Motor neuron (in vitro differentiated cells): Measurements from ENCODE around the gene UBAC1. TPM values are rescaled to one million over a fixed set of nuclear protein-coding genes. Genes with fewer than 3 reads are reported as not detected.

ENCODE experiments used
- ATAC-seq, 8 experiments: fragments of 200-7000 bp; cut with Tn5 transposase; replicated peaks in 6 of 8; 2 replicates each; pipeline ENCODE4 v1.8.0; 2021; ENCODE audit warnings: mild to moderate bottlenecking in 8 of 8, moderate library complexity in 8 of 8
- H3K27ac ChIP-seq, 2 donors: fragments of 250-450 bp; sonication (Bioruptor Pico); 2 replicates each; pipeline ENCODE4 v1.9.0; 2021; ENCODE audit warnings: antibody characterized with exemption in 2 of 2, mild to moderate bottlenecking in 2 of 2, moderate library complexity in 1 of 2
- H3K4me1 ChIP-seq, 2 donors: fragments of 250-450 bp; sonication (Bioruptor Pico); replicated peaks in 1 of 2; 2 replicates each; pipeline ENCODE4 v1.6.1; 2021; ENCODE audit warnings: antibody characterized with exemption in 2 of 2, mild to moderate bottlenecking in 2 of 2, moderate library complexity in 1 of 2
- H3K4me3 ChIP-seq, 5 donors: fragments of 250-450 bp; sonication (Bioruptor Pico); 2 replicates each; pipeline ENCODE4 v1.9.0; 2021; ENCODE audit warnings: antibody characterized with exemption in 5 of 5, mild to moderate bottlenecking in 5 of 5, moderate library complexity in 4 of 5
- WGBS, 10 experiments: fragments of 450-650 bp; shearing (Covaris generic); methylation state at CpG; one replicate each; pipeline ENCODE4 v1.0.0; 2022; 5-methylcytosine and 5-hydroxymethylcytosine counted together
- in situ Hi-C, 9 experiments: fragments of 400-800 bp; cut with MboI; loops; one replicate each; pipeline ENCODE4 v1.15.0; 2021; ENCODE audit warnings: low sequenced_read_pairs in 9 of 9, low pct_unique_long_range_greater_than_20kb in 2 of 9; ENCODE audit not compliant: unreplicated experiment in 9 of 9
- total RNA-seq, 8 experiments: library from RNA; unstranded; fragments of 300-600 nt; gene quantifications; 2 replicates each; pipeline versions ENCODE4 v1.2.3 to v1.2.4, GENCODE V29; 2022

Gene UBAC1
- total RNA-seq, 8 experiments from 2014 or later = 23.2 to 41.9 (median 29.5) TPM

DNA sequence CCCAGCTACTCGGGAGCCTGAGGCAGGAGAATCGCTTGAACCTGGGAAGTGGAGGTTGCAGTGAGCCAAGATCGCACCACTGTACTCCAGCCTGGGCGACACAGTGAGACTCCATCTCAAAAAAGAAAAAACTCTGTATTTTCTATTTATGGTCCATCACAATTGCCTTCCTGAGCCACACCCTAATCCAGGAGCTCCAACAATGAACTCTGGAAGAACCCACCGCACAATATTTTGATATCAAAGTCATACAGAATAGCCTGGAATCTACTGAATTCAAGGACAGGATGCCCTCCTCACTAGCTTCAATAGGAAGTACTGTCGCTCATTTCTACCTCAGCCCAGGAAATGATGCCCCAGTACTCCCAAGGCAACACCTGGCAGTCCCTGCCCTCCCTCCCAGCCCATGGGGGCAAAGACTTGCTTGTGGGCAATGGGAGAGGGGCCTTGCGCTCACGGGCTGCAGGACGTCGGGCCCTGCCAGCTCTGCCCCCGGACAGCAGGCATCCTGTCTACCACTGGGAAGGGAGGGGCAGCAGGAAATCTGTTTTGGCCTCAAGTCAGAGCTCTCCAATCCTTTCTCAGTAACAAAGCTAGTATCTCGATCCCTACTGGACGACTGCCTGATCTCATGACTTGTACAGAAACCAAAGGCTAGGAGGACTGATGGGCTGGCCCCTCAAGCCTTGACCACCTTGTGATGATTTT, 19.7 kb downstream of the UBAC1 start:
- ATAC-seq = no peak
- 67 to 100% (median 91%) methylated on average over 1 to 7 of the region's 13 CpGs; no CpG with 5 or more reads in 4 of the 10 experiments for WGBS, 10 experiments
- in situ Hi-C loops = loop anchor here in 1 of 9 experiments (25.0 kb wide), 1 partner anchor 329 kb away; a partner anchor contains a TSS

DNA sequence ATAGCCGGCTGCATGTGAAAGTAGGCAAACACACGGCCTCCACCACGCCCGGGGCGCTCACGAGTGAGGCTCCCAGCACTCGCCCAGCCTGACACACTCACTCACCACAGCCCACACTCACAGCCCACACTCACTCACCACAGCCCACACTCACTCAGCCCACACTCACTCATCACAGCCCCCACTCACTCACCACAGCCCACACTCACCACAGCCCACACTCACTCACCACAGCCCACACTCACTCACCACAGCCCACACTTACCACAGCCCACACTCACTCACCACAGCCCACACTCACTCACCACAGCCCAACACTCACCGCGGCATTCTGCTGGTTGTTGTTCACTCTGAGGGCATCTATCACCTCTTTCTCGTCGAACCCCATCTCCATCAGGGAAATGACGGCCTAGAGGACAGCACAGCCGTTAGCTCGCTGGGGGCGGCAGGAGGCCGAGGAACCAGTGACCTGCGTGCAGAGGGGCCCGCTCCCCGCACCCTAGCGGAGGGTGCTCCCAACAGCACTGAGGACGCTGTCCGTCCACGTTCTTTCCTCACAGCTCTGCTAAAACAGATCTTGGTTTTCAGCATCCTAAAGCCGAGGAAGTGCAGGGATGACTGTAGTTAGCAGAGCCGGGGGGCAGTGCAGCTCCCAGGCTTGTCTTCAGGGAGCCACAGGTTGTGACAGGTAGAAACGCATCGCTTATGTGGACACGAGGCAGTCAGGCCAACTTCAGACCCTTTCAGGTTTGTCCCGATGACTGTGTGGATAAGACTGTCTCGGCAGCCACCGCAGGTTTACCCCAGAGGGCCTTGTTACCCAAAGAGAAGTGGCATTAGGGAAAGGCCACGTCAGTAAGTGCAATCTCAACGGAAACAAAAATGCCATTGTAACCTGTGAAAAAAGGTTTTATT, 21.6 kb downstream of the UBAC1 start:
- Histone ChIP-seq H3K4me1 (no peaks in the 10 kb centered on the region), H3K4me3 (no peak overlapping the region), H3K27ac (no peak overlapping the region)
- no peak for ATAC-seq
- 80 to 100% (median 97%) methylated on average over 1 to 24 of the region's 33 CpGs; no CpG with 5 or more reads in 2 of the 10 experiments for WGBS, 10 experiments
- in situ Hi-C loops = loop anchor here in 1 of 9 experiments (25.0 kb wide), 1 partner anchor 327 kb away; a partner anchor contains a TSS

More for the DNA sequence above, 19.7 kb downstream of the UBAC1 start:
- H3K4me3 ChIP-seq = no peak overlapping the region
- no peaks in the 10 kb centered on the region for H3K4me1 ChIP-seq
- no peak overlapping the region for H3K27ac ChIP-seq

GRCh38 chr9:135937521-135938489, 23.4 kb downstream of the UBAC1 start:
- in situ Hi-C loops = loop anchor here in 1 of 9 experiments (25.0 kb wide), 1 partner anchor 326 kb away; a partner anchor contains a TSS
- H3K4me1 ChIP-seq = no peaks in the 10 kb centered on the region
- H3K27ac ChIP-seq = no peak overlapping the region
- H3K4me3 ChIP-seq = no peak overlapping the region
- 87 to 100% (median 97%) methylated on average over 3 to 18 of the region's 44 CpGs; no CpG with 5 or more reads in 3 of the 10 experiments for WGBS, 10 experiments
- ATAC-seq = no peak

DNA sequence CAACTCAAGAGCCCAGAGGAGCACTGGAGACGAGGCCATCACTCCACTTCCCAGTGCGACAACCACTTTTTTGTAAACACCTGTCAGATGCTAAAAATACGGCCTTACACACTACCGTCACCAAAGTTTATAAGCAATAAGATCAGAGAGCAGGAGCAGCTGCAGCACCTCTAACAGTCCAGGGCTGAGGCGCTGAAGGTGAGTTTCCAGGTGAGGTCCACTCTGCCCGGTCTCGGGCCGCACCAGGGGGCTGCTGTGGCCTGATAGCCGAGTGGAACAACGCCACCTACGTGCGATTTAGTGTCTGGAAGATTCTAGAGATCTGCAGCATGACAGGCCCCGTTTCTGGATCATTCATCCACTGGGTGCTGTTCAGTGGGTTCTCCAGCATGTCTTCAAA, 28.1 kb downstream of the UBAC1 start:
- in situ Hi-C loops = loop anchor here in 1 of 9 experiments (25.0 kb wide), 1 partner anchor 321 kb away; a partner anchor contains a TSS
- 33 to 100% (median 100%) methylated on average over 1 to 7 of the region's 13 CpGs; no CpG with 5 or more reads in 3 of the 10 experiments for WGBS, 10 experiments
- Histone ChIP-seq H3K4me3 (no peak overlapping the region), H3K4me1 (no peaks in the 10 kb centered on the region), H3K27ac (no peak overlapping the region)
- no peak for ATAC-seq

GRCh38 chr9:135932656-135933055, 28.5 kb downstream of the UBAC1 start:
- in situ Hi-C loops = loop anchor here in 1 of 9 experiments (25.0 kb wide), 1 partner anchor 320 kb away; a partner anchor contains a TSS
- Histone ChIP-seq H3K27ac (no peak overlapping the region), H3K4me3 (no peak overlapping the region), H3K4me1 (no peaks in the 10 kb centered on the region)
- 90 to 100% (median 96%) methylated on average over 2 to 15 of the region's 18 CpGs; no CpG with 5 or more reads in 4 of the 10 experiments for WGBS, 10 experiments
- no peak for ATAC-seq

GRCh38 chr9:135931349-135931820, 29.8 kb downstream of the UBAC1 start:
- WGBS, 10 experiments = 86 to 100% (median 90%) methylated on average over 4 to 11 of the region's 31 CpGs; no CpG with 5 or more reads in 6 of the 10 experiments
- no peaks in the 10 kb centered on the region for H3K4me1 ChIP-seq
- in situ Hi-C loops = loop anchor here in 1 of 9 experiments (25.0 kb wide), 1 partner anchor 319 kb away; a partner anchor contains a TSS
- H3K4me3 ChIP-seq = no peak overlapping the region
- ATAC-seq = no peak
- H3K27ac ChIP-seq = no peak overlapping the region

DNA sequence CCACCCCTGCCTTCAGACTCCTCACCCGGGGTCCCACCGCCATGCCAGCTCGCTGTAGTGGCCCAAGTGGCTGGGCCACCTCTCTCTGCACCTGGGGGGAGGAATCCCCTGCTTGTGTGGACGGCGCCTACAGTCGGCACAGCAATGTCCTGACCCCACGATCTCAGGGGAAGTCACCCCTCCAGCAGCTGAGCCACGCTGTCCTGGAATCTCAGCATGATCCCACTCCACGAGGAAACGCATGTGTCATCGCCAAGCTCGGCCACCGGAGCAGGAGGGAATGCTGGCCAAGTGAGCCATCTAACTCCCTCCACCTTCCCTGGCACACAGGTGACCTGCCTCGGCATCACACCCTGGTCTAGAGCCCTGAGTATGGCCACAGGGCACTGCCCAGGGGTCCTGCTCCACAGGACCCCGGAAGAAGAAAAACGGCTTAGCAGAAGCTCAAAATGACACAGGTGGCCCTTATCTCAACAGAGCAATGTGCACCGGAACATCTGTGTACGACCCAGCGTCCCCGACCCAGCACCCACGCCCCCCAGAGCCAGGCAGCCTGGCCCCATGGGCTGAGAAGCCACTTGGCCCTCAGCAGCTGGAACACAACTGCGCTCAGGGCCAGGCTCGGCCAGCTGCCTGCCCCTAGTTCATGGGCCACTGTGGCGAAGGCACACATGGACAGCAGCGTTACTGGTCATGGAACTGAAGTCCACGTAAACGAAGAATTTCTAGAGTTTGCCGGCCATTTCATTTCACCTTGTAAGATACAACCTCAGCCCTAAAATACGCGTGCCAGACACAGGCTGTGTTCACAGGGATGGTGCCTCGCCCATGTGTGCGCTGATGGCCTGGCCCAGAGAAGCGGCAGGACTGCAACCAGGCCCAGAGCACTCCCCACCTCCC, 30.5 kb downstream of the UBAC1 start:
- in situ Hi-C loops = loop anchor here in 1 of 9 experiments (25.0 kb wide), 1 partner anchor 318 kb away; a partner anchor contains a TSS
- ATAC-seq = no peak
- H3K4me1 ChIP-seq = no peaks in the 10 kb centered on the region
- H3K4me3 ChIP-seq = no peak overlapping the region
- H3K27ac ChIP-seq = no peak overlapping the region
- WGBS, 10 experiments = 80 to 100% (median 93%) methylated on average over 1 to 15 of the region's 33 CpGs; no CpG with 5 or more reads in 5 of the 10 experiments

DNA sequence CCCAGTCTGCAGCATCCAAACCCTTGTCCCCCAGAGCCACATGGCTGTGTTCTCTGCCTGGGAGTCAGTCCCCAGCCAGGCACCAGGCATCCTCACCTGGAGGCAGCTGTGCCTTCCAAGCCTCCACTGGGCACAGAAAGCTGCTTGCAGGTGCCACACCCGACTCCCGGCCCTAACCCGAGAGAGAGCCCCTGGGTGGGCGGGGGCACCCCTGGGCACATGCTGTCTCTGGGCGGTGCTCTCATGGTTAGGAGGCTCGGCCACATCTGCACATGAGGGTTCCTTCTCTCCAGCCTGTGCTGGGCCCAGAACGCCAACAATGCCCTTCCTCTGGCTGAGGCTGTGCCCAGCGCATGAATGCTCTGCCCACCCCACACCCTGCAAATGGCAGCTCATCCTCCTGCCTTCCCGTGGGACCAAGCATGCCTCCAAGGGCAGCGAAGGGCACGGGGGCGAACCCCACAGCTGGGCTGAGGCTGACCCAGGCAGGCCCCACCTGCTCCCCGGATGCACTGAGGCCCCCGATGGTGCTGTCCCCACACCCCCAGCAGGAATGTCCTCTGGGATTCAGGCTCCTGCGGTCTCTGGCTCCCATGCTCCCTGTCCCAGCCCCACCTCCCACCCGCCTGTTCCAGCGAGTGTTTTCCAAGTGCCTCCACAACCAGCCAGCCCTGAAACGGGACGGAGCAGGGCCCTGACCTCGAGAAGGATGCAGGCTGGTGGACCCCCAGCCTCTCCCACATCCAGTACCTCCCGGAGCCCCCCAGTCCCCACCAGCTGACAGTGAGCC, 31.3 kb downstream of the UBAC1 start:
- ATAC-seq = peak in 1 of 8 experiments; percentile 33
- no peak overlapping the region for H3K27ac ChIP-seq
- H3K4me3 ChIP-seq = no peak overlapping the region
- WGBS, 10 experiments = 85% methylated on average over 4 of the region's 21 CpGs; no CpG with 5 or more reads in 9 of the 10 experiments
- no peaks in the 10 kb centered on the region for H3K4me1 ChIP-seq
- in situ Hi-C loops = loop anchor here in 1 of 9 experiments (25.0 kb wide), 1 partner anchor 318 kb away; a partner anchor contains a TSS

GRCh38 chr9:135928731-135929655, 32.2 kb downstream of the UBAC1 start:
- WGBS, 10 experiments = 94 to 100% (median 100%) methylated on average over 2 to 6 of the region's 27 CpGs; no CpG with 5 or more reads in 7 of the 10 experiments
- Histone ChIP-seq H3K27ac (no peak overlapping the region), H3K4me1 (no peaks in the 10 kb centered on the region), H3K4me3 (no peak overlapping the region)
- in situ Hi-C loops = loop anchor here in 1 of 9 experiments (25.0 kb wide), 1 partner anchor 317 kb away; a partner anchor contains a TSS
- peak in 2 of 8 experiments; percentile 7 to 21 for ATAC-seq
